Activated CD4-positive, alpha-beta T cell treated with anti-CD3 and anti-CD28 coated beads, Interleukin-2, amount 50 U/mL, for 16 hours (primary cell): ENCODE data around the gene TMED4.
"Not testable (repeated sequence)": the region's sequence is repeated elsewhere in the genome, so short reads cannot be mapped to it uniquely, and the experiment has no call there.

ENCODE experiments used
- DNase-seq: peaks from one replicate; pipeline ENCODE4 v3.0.0-alpha.2; 2020

Gene TMED4

DNA sequence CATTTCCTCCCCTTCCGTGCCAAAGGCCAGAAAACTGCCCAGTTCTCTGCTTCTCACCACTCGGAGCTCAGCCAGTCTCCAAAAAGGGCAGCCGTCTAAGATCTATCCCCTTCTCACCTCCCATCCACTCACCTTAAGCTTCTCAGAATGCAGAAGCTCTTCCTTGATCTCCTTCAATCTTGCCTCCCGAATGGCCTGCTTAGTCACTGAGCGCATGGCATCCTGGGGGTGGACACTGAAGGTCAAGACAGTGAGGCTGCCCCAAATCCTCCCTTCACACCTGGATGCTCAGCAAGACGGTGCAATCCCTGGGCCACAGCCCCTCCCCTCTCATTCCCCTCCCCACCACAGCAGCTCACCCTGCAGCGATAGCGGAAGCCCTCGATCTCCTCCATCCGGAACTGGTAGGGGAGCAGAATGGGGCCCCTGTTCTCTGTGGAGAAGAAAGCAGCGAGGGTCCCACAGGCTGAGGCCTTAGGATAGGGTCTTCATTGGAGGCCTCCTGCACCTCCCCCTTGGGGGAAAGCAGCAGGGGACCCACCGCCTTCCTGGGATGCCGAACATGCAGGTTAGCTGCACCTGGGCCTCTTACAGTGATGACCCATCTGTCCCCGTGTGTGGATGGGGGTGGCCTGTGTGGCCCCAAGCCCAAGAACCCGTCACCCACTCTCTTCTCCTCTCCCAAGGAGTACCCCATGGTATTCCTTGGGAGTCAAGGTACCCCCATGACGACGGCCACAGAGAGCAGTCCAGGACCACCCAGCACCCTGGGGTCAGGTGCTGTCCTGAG is 13.1 kb downstream of the TMED4 start:
- no peak for DNase-seq

DNA sequence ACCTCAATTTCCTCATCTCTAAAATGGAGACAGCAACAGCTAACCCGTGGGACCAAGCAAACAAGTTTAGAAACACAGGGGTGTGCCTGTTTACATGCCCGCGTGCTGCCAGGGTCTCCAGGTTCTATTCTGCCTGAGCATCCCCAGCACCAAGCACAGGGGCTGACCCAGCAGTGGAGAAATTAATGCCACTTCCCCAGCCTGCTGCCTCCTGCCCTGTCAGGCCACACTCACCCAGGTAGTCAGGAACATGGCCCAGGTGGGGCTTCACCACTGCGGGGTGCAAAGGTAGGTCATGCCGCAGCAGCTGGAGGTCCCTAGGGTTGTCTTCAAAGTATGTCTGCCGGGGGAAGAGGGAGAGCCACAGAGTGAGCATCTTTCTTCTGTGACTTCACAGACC is 14.1 kb downstream of the TMED4 start:
- DNase-seq = no peak

GRCh38 chr7:44566680-44567079 is 15.4 kb downstream of the TMED4 start:
- DNase-seq = no peak

DNA sequence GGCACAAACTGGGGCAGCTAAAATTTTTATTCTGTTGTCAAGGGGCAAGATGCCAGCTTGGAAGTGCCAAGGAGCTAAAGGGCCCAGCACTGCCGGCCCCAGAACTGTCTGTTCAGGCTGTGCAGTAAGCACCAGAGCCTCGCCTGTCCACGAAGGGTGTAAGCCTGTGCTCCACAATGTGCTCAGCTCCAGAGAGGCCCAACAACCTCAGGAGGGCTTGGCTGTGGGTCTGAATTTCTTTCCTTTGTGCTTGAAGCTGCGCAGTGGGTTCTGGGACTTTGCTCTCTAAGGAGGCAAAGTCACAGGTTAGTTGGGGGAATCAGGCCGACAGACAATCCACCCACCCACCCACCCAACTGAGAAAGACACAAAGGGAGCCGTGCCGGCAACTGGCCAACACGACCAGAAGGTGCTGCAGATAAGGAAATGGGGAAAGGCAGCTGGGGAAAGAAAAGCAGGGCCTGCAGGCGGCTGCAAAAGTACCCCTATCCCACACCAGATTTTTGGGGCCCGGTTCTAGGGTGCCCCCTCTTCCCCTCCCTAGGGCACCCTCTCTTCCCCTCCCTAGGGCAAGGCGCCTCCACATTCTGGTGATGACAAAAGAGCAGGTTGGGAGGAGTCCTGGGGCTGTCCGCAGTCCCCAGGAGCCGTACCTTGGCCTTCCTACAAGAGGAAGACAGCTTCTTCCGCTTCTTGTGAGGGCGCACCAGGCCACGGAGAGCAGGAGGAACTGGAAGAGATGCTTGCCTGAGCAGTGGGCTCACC is 16.1 kb downstream of the TMED4 start:
- DNase-seq = no peak

DNA sequence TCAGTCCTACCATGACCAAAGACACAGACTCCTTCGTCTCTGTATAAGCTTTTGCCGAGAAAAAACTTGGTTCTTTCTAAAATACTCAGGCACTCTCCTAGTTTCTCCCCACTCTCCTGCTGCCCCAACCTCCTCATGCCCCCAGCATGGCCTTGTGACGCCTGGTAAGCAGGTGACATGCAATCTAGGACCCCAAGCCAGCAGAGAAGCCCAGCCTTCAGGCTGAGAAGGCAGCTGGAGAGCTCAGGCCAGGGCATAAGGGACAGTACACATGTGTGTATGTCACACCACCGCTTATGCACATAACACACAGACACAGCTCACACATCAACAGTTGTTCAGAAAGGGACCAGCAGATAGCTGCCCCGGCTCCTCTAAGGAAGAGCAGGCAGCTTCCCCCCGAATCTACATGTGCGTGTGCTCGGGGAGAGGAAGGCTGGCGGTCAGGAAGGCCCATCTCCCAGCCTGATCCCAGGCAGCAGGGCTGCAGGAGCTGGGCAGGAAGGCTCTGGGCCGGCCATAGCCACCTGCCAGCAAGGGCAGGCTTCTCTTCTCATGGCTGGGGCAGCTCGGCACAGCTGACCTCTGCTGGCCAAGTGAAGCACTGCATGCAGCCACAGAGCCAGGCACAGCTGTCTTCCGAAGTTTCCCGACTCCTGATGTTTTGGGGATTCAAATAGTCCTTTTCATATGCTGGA is 16.8 kb downstream of the TMED4 start:
- peak; percentile 64 for DNase-seq

DNA sequence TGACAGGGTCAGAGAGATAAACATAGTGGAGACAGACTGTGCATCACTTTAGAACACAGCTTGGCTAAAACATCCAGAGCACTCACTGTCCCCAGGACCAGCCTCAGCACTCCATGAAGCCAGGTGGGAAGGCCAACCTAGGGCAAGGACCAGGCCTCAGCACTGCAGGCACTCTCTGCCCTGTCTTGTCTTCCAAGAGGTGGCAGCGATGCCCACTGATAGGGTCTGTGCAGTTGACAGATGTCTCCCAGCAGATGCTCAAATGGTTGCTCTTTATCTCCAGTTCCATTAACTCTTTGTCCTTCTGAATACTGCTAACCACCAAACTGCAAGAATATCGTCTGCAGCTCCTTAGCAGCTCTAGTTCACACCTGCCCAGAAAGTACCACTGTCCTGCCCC is 17.4 kb downstream of the TMED4 start:
- no peak for DNase-seq

DNA sequence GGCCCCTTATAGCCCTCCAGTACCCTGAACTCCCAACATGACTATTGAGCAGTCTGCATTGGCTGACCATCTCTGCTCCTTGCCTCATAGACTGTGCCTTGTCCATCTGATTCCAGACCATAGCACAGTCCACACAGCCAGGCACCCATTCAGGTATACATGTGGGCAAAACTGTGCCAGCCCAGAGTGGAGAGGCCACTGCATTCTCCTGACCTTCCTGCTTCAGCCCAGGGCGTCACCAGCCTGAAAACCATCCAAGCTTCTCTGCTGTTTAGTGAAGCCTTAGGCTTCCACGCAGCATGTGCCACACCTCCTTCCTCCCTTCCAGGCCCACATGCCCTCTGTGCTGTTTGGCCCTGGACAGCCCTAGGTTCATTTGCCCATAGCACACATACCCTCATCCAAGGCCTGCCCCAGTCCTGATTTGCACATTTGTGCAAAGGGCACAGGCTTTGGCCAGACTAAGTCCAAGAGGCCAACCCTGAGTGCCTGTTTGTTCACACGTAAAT is 18.8 kb downstream of the TMED4 start:
- DNase-seq = no peak

DNA sequence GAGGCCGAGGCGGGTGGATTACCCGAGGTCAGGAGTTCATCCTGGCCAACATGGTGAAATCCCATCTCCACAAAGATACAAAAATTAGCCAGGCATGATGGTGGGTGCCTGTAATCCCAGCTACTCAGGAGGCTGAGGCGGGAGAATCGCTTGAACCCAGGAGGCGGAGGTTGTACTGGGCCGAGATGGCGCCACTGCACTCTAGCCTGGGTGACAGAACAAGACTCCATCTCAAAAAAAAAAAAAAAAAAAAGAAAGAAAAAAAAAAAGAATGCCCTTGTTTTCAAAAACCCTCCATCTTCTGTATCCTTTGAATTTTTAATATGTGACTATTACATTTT is 19.4 kb downstream of the TMED4 start:
- DNase-seq = not testable (repeated sequence)

DNA sequence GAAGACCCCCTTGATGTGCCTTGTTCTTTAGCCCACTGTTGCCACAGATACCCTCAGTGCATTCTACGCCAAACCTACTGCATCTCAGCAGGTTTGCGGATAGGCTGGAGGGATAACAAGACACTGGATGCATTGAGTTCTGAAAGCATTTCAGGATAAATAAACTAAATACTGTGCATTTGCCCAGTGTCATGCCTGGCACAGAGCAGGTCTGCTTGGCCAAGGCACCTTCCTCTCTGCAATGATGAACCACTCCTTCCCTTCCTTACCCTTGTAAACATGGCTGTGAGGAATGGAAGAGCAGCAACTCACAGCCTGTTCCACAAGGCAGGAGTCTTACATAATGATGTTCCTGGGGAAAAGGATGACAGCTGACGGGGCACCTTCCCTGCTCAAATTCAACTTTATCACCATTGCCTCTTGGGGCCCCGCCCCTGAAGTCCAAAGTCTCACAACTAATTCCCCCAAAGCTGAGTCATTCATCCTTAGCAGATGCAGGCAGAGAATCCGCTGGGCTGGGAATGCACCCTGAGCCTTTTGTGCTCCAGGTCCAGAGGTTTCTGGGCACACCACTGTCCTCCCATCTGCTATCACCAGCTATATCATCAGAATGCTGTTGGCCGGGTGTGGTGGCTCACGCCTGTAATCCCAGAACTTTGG is 19.9 kb downstream of the TMED4 start:
- no peak for DNase-seq

DNA sequence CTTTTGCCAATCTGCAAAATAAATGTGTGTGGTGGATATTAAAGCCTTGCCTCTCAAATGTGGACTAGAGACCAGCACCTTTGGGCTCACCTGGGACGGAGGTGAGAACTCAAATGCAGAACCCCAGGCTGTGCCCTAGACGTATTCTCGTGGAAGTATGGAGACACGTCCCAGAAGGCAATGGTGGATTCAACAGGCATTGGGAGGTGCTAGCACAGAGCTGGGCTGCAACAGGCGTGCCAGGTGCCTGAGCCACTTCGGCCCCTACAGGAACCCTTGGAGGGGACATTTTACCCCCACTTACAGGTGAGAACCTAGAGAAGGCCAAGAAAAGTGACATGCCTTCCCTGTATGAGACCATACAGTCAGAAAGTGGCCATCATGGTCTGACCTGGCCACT is 20.6 kb downstream of the TMED4 start:
- DNase-seq = no peak

- DNase-seq = no peak
Observed at GRCh38 chr7:44559485-44559884, 22.5 kb downstream of the TMED4 start.

GRCh38 chr7:44557485-44557884 is 24.5 kb downstream of the TMED4 start:
- no peak for DNase-seq

GRCh38 chr7:44555350-44555749 is 26.7 kb downstream of the TMED4 start:
- DNase-seq = no peak

DNA sequence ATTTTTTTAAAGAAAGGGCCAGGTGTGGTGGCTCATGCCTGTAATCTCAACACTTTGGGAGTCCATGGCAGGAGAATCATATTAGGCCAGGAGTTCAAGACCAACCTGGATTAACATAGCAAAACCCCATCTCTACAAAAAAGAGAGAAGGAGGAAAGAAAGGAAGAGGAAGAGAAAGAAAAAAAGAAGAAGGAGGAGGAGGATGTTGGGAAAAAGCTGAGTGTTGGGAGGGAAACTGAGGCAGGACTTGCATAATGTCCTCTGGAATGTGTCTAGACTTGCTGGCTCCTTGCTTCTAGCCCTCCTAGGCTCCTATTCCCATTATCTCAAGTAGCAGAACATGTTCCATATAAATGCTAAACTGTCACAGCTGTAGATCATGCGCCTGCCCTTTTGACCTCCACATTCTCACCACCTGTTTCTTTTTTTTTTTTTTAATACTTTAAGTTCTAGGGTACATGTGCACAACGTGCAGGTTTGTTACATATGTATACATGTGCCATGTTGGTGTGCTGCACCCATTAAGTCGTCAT is 29.5 kb downstream of the TMED4 start:
- DNase-seq = not testable (repeated sequence)

GRCh38 chr7:44549457-44549856 is 32.6 kb downstream of the TMED4 start:
- DNase-seq = no peak

- no peak for DNase-seq
Observed at GRCh38 chr7:44548893-44549292, 33.1 kb downstream of the TMED4 start.

- DNase-seq = no peak
Observed at GRCh38 chr7:44547536-44548231, 34.3 kb downstream of the TMED4 start.

DNA sequence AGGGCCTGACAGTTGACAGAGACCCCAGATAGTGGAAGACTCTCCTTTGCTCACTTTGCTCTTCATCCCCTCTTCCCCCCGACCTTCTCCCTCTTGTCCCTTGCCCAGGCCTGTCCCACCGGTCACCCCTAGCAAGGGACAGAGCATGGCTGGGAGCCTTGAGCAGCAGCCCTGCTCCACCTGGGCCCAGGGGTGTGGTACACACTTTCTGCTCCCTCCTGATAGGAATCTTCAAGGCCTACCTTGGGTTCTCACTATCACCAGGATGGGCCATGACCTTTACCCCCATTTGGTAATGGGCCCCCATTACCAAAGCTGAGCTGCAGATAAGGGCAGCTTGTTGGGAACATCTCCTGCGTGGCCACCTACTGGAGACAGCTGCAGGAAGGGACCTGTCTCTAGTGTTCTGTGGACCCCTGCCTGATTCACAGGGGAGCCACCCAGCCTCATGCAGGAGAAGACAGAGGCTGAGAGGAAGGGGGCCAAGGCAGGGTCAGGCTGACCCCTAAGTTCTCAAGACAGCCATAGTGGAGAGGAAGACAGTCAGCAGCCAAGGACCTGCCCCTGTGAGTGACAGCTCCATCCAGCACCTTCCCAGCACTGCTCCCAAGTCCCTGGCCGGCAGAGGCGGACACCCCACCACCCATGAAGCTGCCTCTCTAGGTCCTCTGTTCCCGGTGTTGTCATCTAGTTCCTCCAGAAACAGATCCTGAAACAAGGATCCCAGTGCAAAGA is 40.0 kb downstream of the TMED4 start:
- no peak for DNase-seq

DNA sequence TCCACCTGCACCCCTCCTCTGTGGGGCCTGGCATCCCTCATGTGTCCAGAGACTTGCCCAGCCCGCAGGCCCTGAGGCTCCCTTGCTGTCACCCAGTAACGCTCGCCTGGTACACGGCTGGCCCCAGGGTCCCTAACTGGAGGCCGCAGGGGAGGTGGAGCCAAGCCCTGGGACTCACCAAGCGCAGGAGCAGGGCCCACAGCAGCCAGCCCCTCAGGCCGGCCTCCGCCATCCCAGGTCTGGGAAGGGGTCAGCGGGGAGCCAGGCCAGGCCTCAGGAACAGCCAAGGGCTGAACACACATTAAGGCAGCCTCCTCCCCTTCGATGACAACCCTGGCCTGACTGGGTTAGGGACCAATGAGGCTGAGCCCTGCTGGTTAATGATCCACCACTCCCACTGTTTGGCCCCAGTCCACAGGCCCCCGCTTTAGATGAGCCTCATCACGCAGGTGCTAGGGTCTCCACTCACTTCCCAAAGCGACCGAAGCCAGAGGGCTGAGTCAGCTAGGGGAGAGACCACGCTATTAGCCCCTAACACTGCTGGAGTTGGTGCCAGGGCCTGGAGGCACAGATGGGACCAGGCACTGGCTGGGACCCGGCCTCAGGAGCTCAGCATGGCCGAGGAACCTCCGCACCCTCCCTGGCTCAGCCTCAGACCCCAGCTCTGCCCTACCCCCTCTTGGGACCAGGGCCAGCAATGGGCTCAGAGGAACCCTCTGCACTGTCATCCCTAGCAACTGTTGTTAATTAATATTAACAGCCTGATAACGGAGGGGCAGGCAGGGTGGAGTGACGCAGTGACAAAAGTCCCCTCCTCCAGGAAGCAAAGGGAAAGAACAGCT is 40.8 kb downstream of the TMED4 start, which contains the start of gene NPC1L1:
Gene NPC1L1 (minus strand): TSS at position 303 of the 842 bp plus-strand sequence. CDS start 71 bp downstream, at position 232.
- no peak for DNase-seq

DNA sequence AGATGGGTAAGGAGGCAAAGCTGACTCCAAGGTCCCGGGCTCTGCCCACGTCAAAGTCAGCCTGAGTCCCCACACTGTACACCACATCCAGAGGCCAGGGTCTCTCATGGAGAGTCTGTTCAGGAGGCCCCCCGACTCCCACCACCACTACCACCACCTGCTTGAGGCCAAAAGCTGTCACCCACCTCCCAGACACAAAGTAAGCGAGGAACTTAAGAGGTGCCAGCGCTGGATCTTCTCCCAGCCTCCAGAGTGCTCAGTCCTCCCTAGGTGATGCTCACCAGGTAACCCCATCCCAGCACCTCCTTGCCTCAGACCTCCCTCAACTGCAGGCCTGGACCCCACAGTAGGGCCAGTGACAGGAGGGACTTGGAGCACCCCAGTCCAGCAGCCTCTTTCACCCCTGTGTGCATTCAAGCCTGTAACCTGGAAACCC is 41.4 kb downstream of the TMED4 start:
- no peak for DNase-seq
